ENCODE data around the gene TOM1L2.
A peak's percentile ranks its signal among the peaks of the same experiment; 100 is the strongest.

TOM1L2 gene

GRCh38 chr17:17913695-17914332 is 58.4 kb downstream of the TOM1L2 start:
- peak; percentile 87 for TF ChIP-seq YY1 (IDR thresholded peaks at IDR 0.05; ENCODE audit: low read depth)
- TF ChIP-seq TAF1 (IDR thresholded peaks at IDR 0.05; ENCODE audit: low read depth) = no peak; the same call in 1 of the 2 replicates
- TF ChIP-seq CEBPB (IDR thresholded peaks at IDR 0.05) = peak; percentile 55; the same call in 1 of the 2 replicates
- TF ChIP-seq NFIC (IDR thresholded peaks at IDR 0.05) = peak; percentile 92
- TF ChIP-seq REST (IDR thresholded peaks at IDR 0.05; ENCODE audit: low read depth) = no peak
- TF ChIP-seq CREB1 (IDR thresholded peaks at IDR 0.05; ENCODE audit: low read depth) = 0 out of 2 replicates have a peak, but pooled peaks have one; percentile 31
- TF ChIP-seq TEAD4 (IDR thresholded peaks at IDR 0.05) = peak; percentile 85
- peak; percentile 87 for TF ChIP-seq FOXM1 (IDR thresholded peaks at IDR 0.05; ENCODE audit: borderline replicate concordance, low read depth)
- TF ChIP-seq USF1 (IDR thresholded peaks at IDR 0.05) = peak; percentile 47; the same call in 1 of the 2 replicates
- peak; percentile 96 for TF ChIP-seq EP300 (IDR thresholded peaks at IDR 0.05; ENCODE audit: borderline replicate concordance)
- peak; percentile 99 for TF ChIP-seq TCF12 (IDR thresholded peaks at IDR 0.05; ENCODE audit: low read depth)
- TF ChIP-seq EGR1 (IDR thresholded peaks at IDR 0.05) = peak; percentile 13; the same call in 1 of the 2 replicates
- TF ChIP-seq ZBTB7A (IDR thresholded peaks at IDR 0.05; ENCODE audit: low read depth) = no peak; the same call in none of the 2 replicates
- peak; percentile 72; the same call in 1 of the 2 replicates for TF ChIP-seq MAX (IDR thresholded peaks at IDR 0.05)
- peak; percentile 33; the same call in 1 of the 2 replicates for TF ChIP-seq RAD21 (IDR thresholded peaks at IDR 0.05; ENCODE audit: low read depth)

GRCh38 chr17:17911001-17911613 is 61.1 kb downstream of the TOM1L2 start:
- no peak for TF ChIP-seq EP300 (IDR thresholded peaks at IDR 0.05; ENCODE audit: borderline replicate concordance)
- TF ChIP-seq TEAD4 (IDR thresholded peaks at IDR 0.05) = no peak
- TF ChIP-seq REST (IDR thresholded peaks at IDR 0.05; ENCODE audit: low read depth) = no peak
- no peak for TF ChIP-seq CEBPB (IDR thresholded peaks at IDR 0.05)
- TF ChIP-seq USF1 (IDR thresholded peaks at IDR 0.05) = no peak
- TF ChIP-seq YY1 (IDR thresholded peaks at IDR 0.05; ENCODE audit: low read depth) = no peak
- no peak for TF ChIP-seq FOXM1 (IDR thresholded peaks at IDR 0.05; ENCODE audit: borderline replicate concordance, low read depth)
- TF ChIP-seq EGR1 (IDR thresholded peaks at IDR 0.05) = no peak
- no peak for TF ChIP-seq RAD21 (IDR thresholded peaks at IDR 0.05; ENCODE audit: low read depth)
- TF ChIP-seq MAX (IDR thresholded peaks at IDR 0.05) = no peak
- no peak for TF ChIP-seq NFIC (IDR thresholded peaks at IDR 0.05)
- no peak for TF ChIP-seq TCF12 (IDR thresholded peaks at IDR 0.05; ENCODE audit: low read depth)
- no peak for TF ChIP-seq CREB1 (IDR thresholded peaks at IDR 0.05; ENCODE audit: low read depth)
- TF ChIP-seq ZBTB7A (IDR thresholded peaks at IDR 0.05; ENCODE audit: low read depth) = no peak
- no peak for TF ChIP-seq TAF1 (IDR thresholded peaks at IDR 0.05; ENCODE audit: low read depth)

- TF ChIP-seq REST (IDR thresholded peaks at IDR 0.05; ENCODE audit: low read depth) (no peak), EP300 (IDR thresholded peaks at IDR 0.05; ENCODE audit: borderline replicate concordance) (no peak), TAF1 (IDR thresholded peaks at IDR 0.05; ENCODE audit: low read depth) (no peak), MAX (IDR thresholded peaks at IDR 0.05) (no peak), CREB1 (IDR thresholded peaks at IDR 0.05; ENCODE audit: low read depth) (no peak)
Measured at GRCh38 chr17:17910060-17910459, 62.1 kb downstream of the TOM1L2 start.

Measured in Ishikawa (cell line).